IMR-90 (cell line): Measurements from ENCODE around the gene SIGLEC7. TPM values are rescaled to one million over a fixed set of nuclear protein-coding genes. Genes with fewer than 3 reads are reported as not detected.

Experiments used
- ATAC-seq: fragments of 200-7000 bp; cut with Tn5 transposase; 2 replicates; pipeline ENCODE4 v1.9.1; 2020; ENCODE audit warnings: low read depth, mild to moderate bottlenecking, moderate library complexity
- BruUV-seq: library from RNA; stranded (reverse); fragments of 400-500 nt; replicated peaks from 2 replicates; lab custom pipeline; 2021; lab: Mats Ljungman, UMichigan
- CTCF ChIA-PET: fragments of 300-600 bp; formaldehyde crosslinking; extraction: SDS; loops from one replicate; lab custom pipeline; 2021; ENCODE audit warnings: antibody characterized with exemption; lab: Yijun Ruan, JAX
- POLR2A ChIA-PET: fragments of 300-600 bp; sonication (Branson Sonifier 250); formaldehyde crosslinking; loops from one replicate; lab custom pipeline; 2022; ENCODE audit warnings: antibody characterized with exemption; ENCODE audit not compliant: unreplicated experiment; lab: Charles Lee
- DNase-seq: peaks from one replicate; pipeline ENCODE4 v3.0.0; 2013
- H2AFZ ChIP-seq: replicated peaks from 2 replicates; pipeline ENCODE3; 2013; ENCODE audit warnings: low read length, mild to moderate bottlenecking; ENCODE audit not compliant: poor library complexity
- H2AK5ac ChIP-seq: 2 replicates; pipeline ENCODE4 v1.6.1; 2013; ENCODE audit warnings: low read depth, low read length, inconsistent platforms
- H2AK9ac ChIP-seq: replicated peaks from 2 replicates; pipeline ENCODE3; 2013; ENCODE audit warnings: mild to moderate bottlenecking, low read depth, low read length, moderate library complexity; ENCODE audit not compliant: poor library complexity
- H2BK120ac ChIP-seq: 2 replicates; pipeline ENCODE4 v1.6.1; 2013; ENCODE audit warnings: low read depth, low read length, inconsistent platforms
- H2BK15ac ChIP-seq: 3 replicates; pipeline ENCODE4 v1.6.1; 2013; ENCODE audit warnings: low read depth, low read length, inconsistent platforms
- H2BK20ac ChIP-seq: 2 replicates; pipeline ENCODE4 v1.6.1; 2013; ENCODE audit warnings: low read depth, mild to moderate bottlenecking, inconsistent platforms, low read length, moderate library complexity
- H2BK5ac ChIP-seq: 2 replicates; pipeline ENCODE4 v1.6.1; 2013; ENCODE audit warnings: mild to moderate bottlenecking, low read depth, low read length, inconsistent platforms; ENCODE audit not compliant: poor library complexity, severe bottlenecking
- H3K14ac ChIP-seq: replicated peaks from 2 replicates; pipeline ENCODE4 v1.6.1; 2013; ENCODE audit warnings: low read depth, low read length, inconsistent platforms
- H3K18ac ChIP-seq: 2 replicates; pipeline ENCODE4 v1.6.1; 2013; ENCODE audit warnings: low read depth, low read length, control low read depth
- H3K23ac ChIP-seq: 2 replicates; pipeline ENCODE4 v1.6.1; 2013; ENCODE audit warnings: low read depth, low read length, inconsistent platforms
- H3K27ac ChIP-seq: 2 replicates; pipeline ENCODE4 v1.5.1; 2013; ENCODE audit warnings: mild to moderate bottlenecking, control low read depth, low read length; ENCODE audit not compliant: insufficient read depth
- H3K27me3 ChIP-seq: 2 replicates; pipeline ENCODE4 v1.6.1; 2013; ENCODE audit warnings: low read length; ENCODE audit not compliant: control insufficient read depth, insufficient read depth
- H3K36me3 ChIP-seq: 2 replicates; pipeline ENCODE4 v1.6.1; 2013; ENCODE audit warnings: low read length, mixed read lengths; ENCODE audit not compliant: control insufficient read depth, insufficient read depth
- H3K4ac ChIP-seq: 2 replicates; pipeline ENCODE4 v1.6.1; 2013; ENCODE audit warnings: low read depth, low read length, inconsistent platforms
- H3K4me1 ChIP-seq: 2 replicates; pipeline ENCODE4 v1.6.1; 2013; ENCODE audit warnings: low read length, mixed read lengths; ENCODE audit not compliant: control insufficient read depth, insufficient read depth
- H3K4me2 ChIP-seq: 2 replicates; pipeline ENCODE4 v1.6.1; 2013; ENCODE audit warnings: low read depth, mild to moderate bottlenecking, control low read depth, low read length, moderate library complexity
- H3K4me3 ChIP-seq: 2 replicates; pipeline ENCODE4 v1.5.1; 2013; ENCODE audit warnings: low read depth, mild to moderate bottlenecking, control low read depth, low read length, moderate library complexity; ENCODE audit not compliant: insufficient read depth
- H3K56ac ChIP-seq: 2 replicates; pipeline ENCODE4 v1.6.1; 2013; ENCODE audit warnings: low read length, inconsistent platforms; ENCODE audit not compliant: insufficient read depth; ENCODE audit errors: extremely low read depth
- H3K79me1 ChIP-seq, 2 experiments: 2 replicates each; pipeline ENCODE4 v1.6.1; 2013; ENCODE audit warnings: low read length in 2 of 2, inconsistent platforms in 1 of 2, low read depth in 1 of 2
- H3K9ac ChIP-seq: 2 replicates; pipeline ENCODE4 v1.6.1; 2013; ENCODE audit warnings: low read depth, low read length, control low read depth
- H3K9me1 ChIP-seq: 2 replicates; pipeline ENCODE4 v1.6.1; 2013; ENCODE audit warnings: low read length, inconsistent platforms; ENCODE audit not compliant: insufficient read depth
- H3K9me3 ChIP-seq: 2 replicates; pipeline ENCODE4 v1.6.1; 2013; ENCODE audit warnings: low read length; ENCODE audit not compliant: control insufficient read depth, insufficient read depth
- H4K20me1 ChIP-seq: 2 replicates; pipeline ENCODE4 v1.6.1; 2013; ENCODE audit warnings: low read length, inconsistent platforms; ENCODE audit not compliant: insufficient read depth
- H4K5ac ChIP-seq: 2 replicates; pipeline ENCODE4 v1.6.1; 2013; ENCODE audit warnings: mild to moderate bottlenecking, low read depth, low read length, control low read depth
- H4K8ac ChIP-seq, 2 experiments: 2 replicates each; pipeline ENCODE4 v1.6.1; 2013; ENCODE audit warnings: low read depth in 2 of 2, low read length in 2 of 2, control low read depth in 1 of 2, inconsistent platforms in 1 of 2
- H4K91ac ChIP-seq: 2 replicates; pipeline ENCODE4 v1.6.1; 2013; ENCODE audit warnings: low read depth, low read length, inconsistent platforms; ENCODE audit not compliant: insufficient read depth
- BHLHE40 ChIP-seq: fragments of 150-350 bp; IDR thresholded peaks from 2 replicates; pipeline ENCODE4 v1.6.1; 2016; ENCODE audit warnings: mild to moderate bottlenecking, low read depth, low read length
- CEBPB ChIP-seq: IDR thresholded peaks from 2 replicates; pipeline ENCODE4 v1.6.1; 2012; ENCODE audit warnings: low read depth, low read length, improper control_type of control experiment
- CHD1 ChIP-seq: IDR thresholded peaks from 2 replicates; pipeline ENCODE4 v1.6.1; 2012; ENCODE audit warnings: low read depth, low read length, improper control_type of control experiment
- CTCF ChIP-seq: conservative IDR thresholded peaks from 2 replicates; pipeline ENCODE4 v1.5.1; 2012; ENCODE audit warnings: mild to moderate bottlenecking, low read depth, low read length, improper control_type of control experiment
- ELK1 ChIP-seq: fragments of 150-350 bp; IDR thresholded peaks from 2 replicates; pipeline ENCODE4 v1.6.1; 2016; ENCODE audit warnings: low read depth, mild to moderate bottlenecking, low read length, moderate library complexity, borderline replicate concordance
- FOS ChIP-seq: fragments of 150-350 bp; IDR thresholded peaks from 2 replicates; pipeline ENCODE4 v1.6.1; 2016; ENCODE audit warnings: low read depth, low read length
- MAFK ChIP-seq: IDR thresholded peaks from 2 replicates; pipeline ENCODE4 v1.6.1; 2012; ENCODE audit warnings: low read depth, low read length, improper control_type of control experiment
- MAZ ChIP-seq: IDR thresholded peaks from 2 replicates; pipeline ENCODE4 v1.6.1; 2012; ENCODE audit warnings: low read depth, mild to moderate bottlenecking, low read length, improper control_type of control experiment, moderate library complexity, borderline replicate concordance
- MXI1 ChIP-seq: IDR thresholded peaks from 2 replicates; pipeline ENCODE4 v1.6.1; 2012; ENCODE audit warnings: low read depth, mild to moderate bottlenecking, low read length, moderate library complexity, borderline replicate concordance
- NFE2L2 ChIP-seq: fragments of 150-350 bp; IDR thresholded peaks from 2 replicates; pipeline ENCODE4 v1.6.1; 2016; ENCODE audit warnings: low read depth, mild to moderate bottlenecking, low read length
- POLR2A ChIP-seq: IDR thresholded peaks from 2 replicates; pipeline ENCODE4 v1.6.1; 2012; ENCODE audit warnings: mild to moderate bottlenecking, low read depth, low read length
- RAD21 ChIP-seq: IDR thresholded peaks from 2 replicates; pipeline ENCODE4 v1.6.1; 2012; ENCODE audit warnings: low read length, improper control_type of control experiment
- RCOR1 ChIP-seq: IDR thresholded peaks from 2 replicates; pipeline ENCODE4 v1.6.1; 2012; ENCODE audit warnings: mild to moderate bottlenecking, low read length, improper control_type of control experiment; ENCODE audit not compliant: insufficient replicate concordance
- RFX5 ChIP-seq: IDR thresholded peaks from 2 replicates; pipeline ENCODE4 v1.8.0; 2012; ENCODE audit warnings: low read depth, mild to moderate bottlenecking, low read length, moderate library complexity
- SMC3 ChIP-seq: fragments of 150-350 bp; IDR thresholded peaks from 2 replicates; pipeline ENCODE4 v1.6.1; 2016; ENCODE audit warnings: low read depth, mild to moderate bottlenecking, antibody characterized with exemption, low read length, moderate library complexity
- USF2 ChIP-seq: fragments of 150-350 bp; IDR thresholded peaks from 2 replicates; pipeline ENCODE4 v1.6.1; 2017; ENCODE audit warnings: mild to moderate bottlenecking, antibody characterized with exemption, low read length, low read depth
- WGBS, 2 experiments: methylation state at CpG; one replicate each; pipeline versions ENCODE4 v1.1.5 to v1.1.7; 2013; ENCODE audit warnings: missing lambda C conversion rate in 2 of 2; ENCODE audit not compliant: insufficient read length in 1 of 2; ENCODE audit errors: extremely low coverage in 2 of 2; 5-methylcytosine and 5-hydroxymethylcytosine counted together
- dilution Hi-C: fragments of 300-500 bp; cut with HindIII; formaldehyde crosslinking; loops from one replicate; pipeline ENCODE4 v1.14.3; 2018; ENCODE audit warnings: low sequenced_read_pairs; ENCODE audit not compliant: unreplicated experiment
- in situ Hi-C: fragments of 300-500 bp; cut with MboI; formaldehyde crosslinking; loops from 3 replicates; pipeline ENCODE4 v1.14.3; 2019; ENCODE audit warnings: low sequenced_read_pairs, inconsistent platforms, mixed read lengths
- intact Hi-C: fragments of 100-400 bp; cut with micrococcal nuclease; formaldehyde crosslinking; loops from 2 replicates; pipeline ENCODE4 v1.10.0; 2022
- polyA plus RNA-seq, 3 experiments: library from polyadenylated mRNA; depleted of rRNA; stranded (reverse); fragments of >200 nt; gene quantifications; 2 replicates each; pipeline ENCODE4 v1.2.3, GENCODE V29; 2012; ENCODE audit warnings: low replicate concordance in 1 of 3
- total RNA-seq: library from RNA; depleted of rRNA; stranded (reverse); fragments of >200 nt; gene quantifications from 2 replicates; pipeline ENCODE4 v1.2.3, GENCODE V29; 2012

SIGLEC7 gene
- total and polyA plus RNA-seq, 2 of the 4 experiments (the other 2 are of a cell fraction): not detected

GRCh38 chr19:51194527-51195315, 52.6 kb downstream of the SIGLEC7 start:
- no TSS peak for BruUV-seq
- no peaks in the 10 kb centered on the region for H3K9me1 ChIP-seq
- intact Hi-C loops: no loop called here

More at GRCh38 chr19:51194527-51195315, 52.6 kb downstream of the SIGLEC7 start:
- Histone ChIP-seq H4K20me1 (no peaks in the 10 kb centered on the region), H3K9ac (no peak overlapping the region), H4K91ac (no peak overlapping the region), H3K4me2 (no peak overlapping the region), H2BK120ac (no peak overlapping the region), H3K4me1 (no peaks in the 10 kb centered on the region), H2AK5ac (no peak overlapping the region), H3K36me3 (no peaks in the 10 kb centered on the region), H2BK15ac (no peak overlapping the region), H3K14ac (no peak overlapping the region), H2BK5ac (no peak overlapping the region), H3K56ac (no peak overlapping the region), H4K5ac (no peak overlapping the region), H3K23ac (no peak overlapping the region), H2AK9ac (no peak overlapping the region), H3K27ac (no peak overlapping the region), H3K4ac (no peak overlapping the region), H2AFZ (no peak overlapping the region), H2BK20ac (no peak overlapping the region), H4K8ac (no peak overlapping the region), H3K4me3 (no peak overlapping the region), H3K18ac (no peak overlapping the region), H3K9me3 (peaks cover 9% of the 10 kb centered on the region; the same call in 1 of the 2 replicates), H3K27me3 (no peaks in the 10 kb centered on the region), H3K79me1 (no peaks in the 10 kb centered on the region)
- in situ Hi-C loops (no loop called here), dilution Hi-C loops (no loop called here)
- ChIA-PET POLR2A (no interaction called here), CTCF (no interaction called here)
- no peak for TF ChIP-seq NFE2L2
- no peak for TF ChIP-seq CHD1
- TF ChIP-seq USF2: no peak
- TF ChIP-seq BHLHE40: no peak
- TF ChIP-seq MAZ: no peak
- no peak for TF ChIP-seq MAFK
- TF ChIP-seq ELK1: no peak
- TF ChIP-seq MXI1: no peak
- no peak for TF ChIP-seq RFX5
- TF ChIP-seq POLR2A: no peak
- no peak for TF ChIP-seq CTCF
- TF ChIP-seq RAD21: no peak
- TF ChIP-seq SMC3: no peak
- TF ChIP-seq CEBPB: no peak
- no peak for TF ChIP-seq FOS
- TF ChIP-seq RCOR1: no peak
- 42% methylated on average over 6 of the region's 21 CpGs; no CpG with 5 or more reads in 1 of the 2 experiments for WGBS, 2 experiments
- ATAC-seq (no peak), DNase-seq (no peak)
